GM12891 (cell line): Measurements from ENCODE around the gene GEMIN7.

ENCODE experiments used
- PAX5 ChIP-seq: IDR thresholded peaks from 2 replicates; pipeline ENCODE4 v1.6.1; 2011; ENCODE audit warnings: low read length, moderate library complexity, mild to moderate bottlenecking; ENCODE audit not compliant: insufficient read depth, severe bottlenecking
- POLR2A ChIP-seq: IDR thresholded peaks from 2 replicates; pipeline ENCODE4 v1.6.1; 2011; ENCODE audit warnings: low read depth, low read length, control low read depth
- POLR2AphosphoS5 ChIP-seq: IDR thresholded peaks from 2 replicates; pipeline ENCODE4 v1.6.1; 2011; ENCODE audit warnings: low read depth, low read length, control low read depth
- SPI1 ChIP-seq: IDR thresholded peaks from 2 replicates; pipeline ENCODE4 v1.6.1; 2011; ENCODE audit warnings: low read depth, low read length, control low read depth
- TAF1 ChIP-seq: IDR thresholded peaks from 2 replicates; pipeline ENCODE4 v1.6.1; 2011; ENCODE audit warnings: low read depth, low read length, control low read depth

DNA sequence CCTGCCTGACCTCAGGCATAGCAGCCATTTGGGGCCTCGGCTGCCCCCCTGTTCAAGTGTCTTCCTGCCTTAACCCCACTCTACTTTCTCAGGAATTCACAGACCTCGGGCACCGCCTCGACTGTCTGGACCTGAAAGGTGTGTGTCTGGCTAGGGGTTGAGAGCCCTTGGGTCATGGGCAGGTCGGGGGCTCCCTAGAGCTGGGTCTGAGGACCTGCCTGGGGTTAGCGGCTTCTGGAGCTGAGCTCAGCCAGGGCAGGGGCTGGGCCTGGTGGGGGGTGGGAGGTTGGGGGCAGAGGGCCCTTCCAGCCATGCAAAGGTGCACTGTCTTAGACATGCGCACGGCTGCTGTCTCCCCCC lies 61.1 kb downstream of the GEMIN7 start:
- no peak for TF ChIP-seq POLR2A
- no peak for TF ChIP-seq POLR2AphosphoS5
- no peak for TF ChIP-seq TAF1
- no peak for TF ChIP-seq SPI1
- TF ChIP-seq PAX5: no peak
